Esophagus muscularis mucosa (tissue), 4 donors: Measurements from ENCODE around the gene OXCT1. TPM values are rescaled to one million over a fixed set of nuclear protein-coding genes. Genes with fewer than 3 reads are reported as not detected.

Source experiments
- DNase-seq: peaks from one replicate; pipeline ENCODE4 v3.0.0-alpha.2; 2017; ENCODE audit errors: extremely low spot score
- H3K27ac ChIP-seq, 4 donors: fragments of 200-600 bp; sonication (generic); replicated peaks in 1 of 4; 1 replicate in 3 of 4; 2 replicates in 1 of 4; pipeline ENCODE4 v1.5.1; 2016 to 2019; ENCODE audit warnings: mild to moderate bottlenecking in 1 of 4
- H3K27me3 ChIP-seq, 4 donors: fragments of 200-600 bp; sonication (generic); one replicate each; pipeline versions ENCODE4 v1.5.1 to v1.6.0; 2016 to 2019
- H3K36me3 ChIP-seq, 4 donors: fragments of 200-600 bp; sonication (generic); one replicate each; pipeline ENCODE4 v1.5.1; 2016 to 2019
- H3K4me1 ChIP-seq, 4 donors: fragments of 200-600 bp; sonication (generic); one replicate each; pipeline ENCODE4 v1.5.1; 2016 to 2019
- H3K4me3 ChIP-seq, 4 donors: fragments of 200-600 bp; sonication (generic); 1 replicate in 2 of 4; 2 replicates in 2 of 4; pipeline ENCODE4 v1.5.1; 2016 to 2019; ENCODE audit warnings: mild to moderate bottlenecking in 4 of 4, moderate library complexity in 1 of 4
- H3K9me3 ChIP-seq, 4 donors: fragments of 200-600 bp; sonication (generic); 1 replicate in 3 of 4; 2 replicates in 1 of 4; pipeline ENCODE4 v1.5.1; 2016 to 2019
- EP300 ChIP-seq: sonication (generic); formaldehyde crosslinking; IDR thresholded peaks from one replicate; pipeline ENCODE4 v1.6.1; 2017; ENCODE audit warnings: antibody characterized with exemption
- POLR2A ChIP-seq: fragments of 450-650 bp; IDR thresholded peaks from one replicate; pipeline ENCODE4 v1.6.1; 2017; ENCODE audit warnings: antibody characterized with exemption, moderate library complexity, mild to moderate bottlenecking, low read depth
- POLR2AphosphoS5 ChIP-seq, 2 donors: sonication (generic); formaldehyde crosslinking; IDR thresholded peaks; one replicate each; pipeline ENCODE4 v1.6.1; 2017; ENCODE audit warnings: antibody characterized with exemption in 2 of 2
- WGBS: methylation state at CpG from one replicate; pipeline ENCODE4 v1.1.5; 2018; 5-methylcytosine and 5-hydroxymethylcytosine counted together
- intact Hi-C: fragments of 100-400 bp; cut with DNase I; formaldehyde crosslinking; loops from one replicate; pipeline ENCODE4 v1.15.1; 2023
- total RNA-seq, 4 donors: library from RNA; depleted of rRNA; stranded (reverse); fragments of >200 nt; gene quantifications; one replicate each; pipeline versions ENCODE4 v1.1.0 to v1.2.1, GENCODE V29; 2016
- TF ChIP-seq, protein P1 (sequence below), 3 experiments: fragments of 200-600 bp in 2 of 3; fragments of 450-650 bp in 1 of 3; sonication (generic) in 2 of 3; IDR thresholded peaks; one replicate each; pipeline ENCODE4 v1.5.1; 2017 to 2019; ENCODE audit warnings: antibody characterized with exemption in 3 of 3, mild to moderate bottlenecking in 2 of 3, moderate library complexity in 1 of 3

OXCT1 gene
- total RNA-seq, 4 donors from 2014 or later: 30.8 to 47.6 (median 37.7) TPM

DNA sequence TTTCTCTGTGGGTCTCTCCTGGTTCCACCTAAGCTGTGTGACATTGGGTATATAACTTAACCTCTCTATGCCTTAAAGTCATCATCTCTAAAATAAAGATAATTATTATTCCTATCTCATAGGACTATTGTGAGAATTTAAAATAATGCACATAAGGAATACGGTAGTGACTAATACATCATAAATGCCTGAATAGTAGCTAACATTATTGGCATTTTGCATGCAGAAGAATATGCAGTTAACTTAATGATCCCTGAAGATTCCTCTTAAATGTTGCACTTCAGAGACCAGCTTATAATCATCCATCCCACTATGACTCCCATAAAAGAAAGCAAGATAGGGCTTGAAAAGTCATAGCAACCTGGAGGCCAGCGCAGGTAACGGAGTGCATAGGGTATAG is 32.4 kb downstream of the OXCT1 start:
- Histone ChIP-seq H3K9me3 (no peaks in the 10 kb centered on the region), H3K27ac (no peak overlapping the region), H3K27me3 (no peaks in the 10 kb centered on the region), H3K36me3 (peaks cover 0 to 31% (median 9%) of the 10 kb centered on the region in 4 donors), H3K4me1 (peaks cover 10 to 18% (median 18%) of the 10 kb centered on the region in 4 donors), H3K4me3 (no peak overlapping the region)
- no peak for TF ChIP-seq POLR2AphosphoS5 (IDR thresholded peaks at IDR 0.05)
- TF ChIP-seq POLR2A: no peak
- TF ChIP-seq, protein P1, sequence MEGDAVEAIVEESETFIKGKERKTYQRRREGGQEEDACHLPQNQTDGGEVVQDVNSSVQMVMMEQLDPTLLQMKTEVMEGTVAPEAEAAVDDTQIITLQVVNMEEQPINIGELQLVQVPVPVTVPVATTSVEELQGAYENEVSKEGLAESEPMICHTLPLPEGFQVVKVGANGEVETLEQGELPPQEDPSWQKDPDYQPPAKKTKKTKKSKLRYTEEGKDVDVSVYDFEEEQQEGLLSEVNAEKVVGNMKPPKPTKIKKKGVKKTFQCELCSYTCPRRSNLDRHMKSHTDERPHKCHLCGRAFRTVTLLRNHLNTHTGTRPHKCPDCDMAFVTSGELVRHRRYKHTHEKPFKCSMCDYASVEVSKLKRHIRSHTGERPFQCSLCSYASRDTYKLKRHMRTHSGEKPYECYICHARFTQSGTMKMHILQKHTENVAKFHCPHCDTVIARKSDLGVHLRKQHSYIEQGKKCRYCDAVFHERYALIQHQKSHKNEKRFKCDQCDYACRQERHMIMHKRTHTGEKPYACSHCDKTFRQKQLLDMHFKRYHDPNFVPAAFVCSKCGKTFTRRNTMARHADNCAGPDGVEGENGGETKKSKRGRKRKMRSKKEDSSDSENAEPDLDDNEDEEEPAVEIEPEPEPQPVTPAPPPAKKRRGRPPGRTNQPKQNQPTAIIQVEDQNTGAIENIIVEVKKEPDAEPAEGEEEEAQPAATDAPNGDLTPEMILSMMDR (IDR thresholded peaks at IDR 0.05): no peak
- TF ChIP-seq EP300: no peak
- DNase-seq: no peak
- 99% methylated on average over 3 of the region's 3 CpGs for WGBS
- intact Hi-C loops: no loop called here

DNA sequence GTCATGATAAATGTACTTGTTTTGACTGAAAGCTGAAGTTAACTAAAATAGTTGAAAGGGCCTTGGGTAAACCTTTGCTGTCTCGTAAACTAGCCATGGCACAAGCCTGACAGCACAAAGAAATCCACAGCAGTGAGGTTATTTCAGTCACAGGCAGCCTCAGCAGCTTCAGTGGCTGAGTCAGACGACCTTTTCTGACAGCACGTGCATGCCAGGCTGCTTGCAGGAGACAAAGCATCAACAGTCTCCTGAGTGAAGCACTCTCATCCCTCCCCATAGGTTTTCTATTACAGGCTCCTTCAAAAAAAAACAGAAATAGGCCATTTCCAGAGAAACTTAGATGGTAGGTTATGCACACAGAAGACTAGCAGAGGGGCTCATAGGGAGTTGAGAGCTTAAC is 34.6 kb downstream of the OXCT1 start:
- DNase-seq: no peak
- no peak overlapping the region for H3K4me3 ChIP-seq
- no peaks in the 10 kb centered on the region for H3K9me3 ChIP-seq
- H3K27me3 ChIP-seq: no peaks in the 10 kb centered on the region
- peaks cover 6 to 50% (median 19%) of the 10 kb centered on the region in 4 donors for H3K36me3 ChIP-seq
- H3K27ac ChIP-seq: peak overlapping the region in 2 of 4 donors; percentile 32 to 37
- H3K4me1 ChIP-seq: peaks cover 10 to 18% (median 18%) of the 10 kb centered on the region in 4 donors
- intact Hi-C loops: no loop called here
- WGBS: 37% methylated on average over 3 of the region's 3 CpGs
- TF ChIP-seq POLR2AphosphoS5 (IDR thresholded peaks at IDR 0.05) (peak in 1 of 2 donors; percentile 63), POLR2A (no peak)

DNA sequence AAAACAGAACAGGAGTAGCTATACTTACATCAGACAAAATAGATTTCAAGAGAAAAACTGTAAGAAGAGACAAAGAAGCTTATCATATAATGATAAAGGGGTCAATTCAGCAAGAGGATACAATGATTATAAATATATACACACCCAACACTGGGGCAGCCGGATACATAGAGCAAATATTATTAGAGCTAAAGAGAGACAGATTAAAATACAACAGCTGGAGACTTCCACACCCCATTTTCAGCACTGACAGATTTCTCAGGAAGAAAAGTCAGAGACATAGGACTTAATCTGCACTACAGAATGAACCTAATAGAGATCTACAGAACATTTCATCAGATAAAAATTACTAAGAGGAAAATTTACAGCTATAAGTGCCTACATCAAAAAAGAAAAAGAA is 35.7 kb downstream of the OXCT1 start:
- no peak overlapping the region for H3K27ac ChIP-seq
- 82% methylated on average over 1 of the region's 1 CpG for WGBS

DNA sequence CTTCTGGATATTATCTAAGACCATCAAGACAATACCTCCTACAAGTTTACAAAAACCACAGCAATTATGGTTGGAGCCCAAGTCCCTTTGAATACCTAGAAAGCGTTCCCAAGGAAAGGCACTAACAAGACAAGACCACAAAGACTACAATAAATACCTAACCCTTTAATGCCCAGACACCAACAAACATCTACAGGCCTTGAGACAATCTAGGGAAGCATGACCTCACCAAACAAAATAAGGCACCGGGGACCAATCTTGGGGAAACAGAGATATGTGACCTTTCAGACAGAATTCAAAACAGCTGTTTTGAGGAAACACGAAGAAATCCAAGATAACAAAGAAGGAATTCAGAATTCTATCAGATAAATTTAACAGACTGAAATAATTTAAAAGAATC is 37.8 kb downstream of the OXCT1 start:
- Histone ChIP-seq H3K4me3 (no peak overlapping the region), H3K4me1 (peaks cover 10 to 18% (median 18%) of the 10 kb centered on the region in 4 donors), H3K36me3 (peaks cover 6 to 32% (median 13%) of the 10 kb centered on the region in 4 donors), H3K27me3 (no peaks in the 10 kb centered on the region), H3K9me3 (no peaks in the 10 kb centered on the region), H3K27ac (no peak overlapping the region)
- TF ChIP-seq POLR2A (no peak), EP300 (no peak), POLR2AphosphoS5 (IDR thresholded peaks at IDR 0.05) (no peak)
- TF ChIP-seq, protein P1 (IDR thresholded peaks at IDR 0.05): no peak
- DNase-seq: no peak
- 88% methylated on average over 3 of the region's 3 CpGs for WGBS
- intact Hi-C loops: no loop called here

More for the DNA sequence above, 35.7 kb downstream of the OXCT1 start:
- TF ChIP-seq EP300 (no peak), POLR2AphosphoS5 (IDR thresholded peaks at IDR 0.05) (no peak), POLR2A (no peak)
- TF ChIP-seq, protein P1 (IDR thresholded peaks at IDR 0.05): no peak
- H3K36me3 ChIP-seq: peaks cover 6 to 51% (median 19%) of the 10 kb centered on the region in 4 donors
- H3K9me3 ChIP-seq: no peaks in the 10 kb centered on the region
- no peak for DNase-seq
- H3K4me1 ChIP-seq: peaks cover 10 to 18% (median 18%) of the 10 kb centered on the region in 4 donors
- no peak overlapping the region for H3K4me3 ChIP-seq
- intact Hi-C loops: no loop called here
- no peaks in the 10 kb centered on the region for H3K27me3 ChIP-seq

DNA sequence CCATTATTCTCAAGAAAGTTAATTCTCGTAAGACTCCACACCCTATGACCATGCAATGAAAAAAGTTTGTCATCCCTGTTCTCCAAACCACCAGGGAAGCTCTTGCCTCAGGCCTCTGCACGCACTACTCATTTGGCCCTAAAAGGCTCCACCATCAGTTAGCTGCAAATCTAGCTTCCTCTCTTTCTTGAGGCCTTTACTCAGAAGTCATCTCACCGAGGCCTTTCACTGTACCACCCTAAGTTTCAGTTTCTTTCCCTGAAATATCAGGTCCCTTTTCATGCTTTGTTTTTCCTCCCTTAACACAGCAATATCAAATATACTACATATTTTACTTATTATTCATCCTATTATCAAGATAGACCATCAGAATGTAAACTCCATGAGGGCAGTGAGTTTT is 39.1 kb downstream of the OXCT1 start:
- no peak overlapping the region for H3K4me3 ChIP-seq
- H3K9me3 ChIP-seq: no peaks in the 10 kb centered on the region
- no peak for DNase-seq
- 90% methylated on average over 3 of the region's 3 CpGs for WGBS
- peaks cover 10 to 15% (median 13%) of the 10 kb centered on the region in 4 donors for H3K4me1 ChIP-seq
- TF ChIP-seq, protein P1 (IDR thresholded peaks at IDR 0.05): no peak
- no peak for TF ChIP-seq EP300
- TF ChIP-seq POLR2AphosphoS5 (IDR thresholded peaks at IDR 0.05): no peak
- TF ChIP-seq POLR2A: no peak
- H3K36me3 ChIP-seq: peaks cover 6 to 41% (median 13%) of the 10 kb centered on the region in 4 donors
- no peak overlapping the region for H3K27ac ChIP-seq
- no peaks in the 10 kb centered on the region for H3K27me3 ChIP-seq
- intact Hi-C loops: no loop called here
